K562 (cell line): ENCODE measurements around the gene GTF2H4. TPM values are rescaled to one million over a fixed set of nuclear protein-coding genes. Genes with fewer than 3 reads are reported as not detected.

Experiments
- CAMTA2 ChIP-seq: fragments of 250-450 bp; sonication (Bioruptor Pico); conservative IDR thresholded peaks from 2 replicates; pipeline ENCODE4 v1.5.1; 2022
- CTCF ChIP-seq, 3 experiments: IDR thresholded peaks in 2 of 3; conservative IDR thresholded peaks in 1 of 3; 2 replicates each; pipeline ENCODE4 v1.5.1; 2011 to 2012; ENCODE audit warnings: low read length in 3 of 3, mild to moderate bottlenecking in 3 of 3, control low read depth in 2 of 3, improper control_type of control experiment in 1 of 3, inconsistent platforms in 1 of 3, low read depth in 1 of 3, mixed read lengths in 1 of 3, moderate library complexity in 1 of 3; ENCODE audit not compliant: insufficient read depth in 2 of 3
- JUN ChIP-seq, 2 experiments: sonication (generic) in 1 of 2; formaldehyde crosslinking in 1 of 2; IDR thresholded peaks; 2 replicates each; pipeline versions ENCODE4 v1.6.1 to v1.8.0; 2012 to 2022; ENCODE audit warnings: borderline replicate concordance in 2 of 2, mild to moderate bottlenecking in 2 of 2, improper control_type of control experiment in 1 of 2, low read depth in 1 of 2, low read length in 1 of 2, missing genetic modification reagents in 1 of 2
- LCOR ChIP-seq: sonication (generic); formaldehyde crosslinking; IDR thresholded peaks from 2 replicates; pipeline ENCODE4 v1.8.0; 2022; ENCODE audit warnings: mild to moderate bottlenecking, missing genetic modification reagents
- MEIS2 ChIP-seq: fragments of 450-650 bp; IDR thresholded peaks from 2 replicates; pipeline ENCODE4 v1.6.1; 2014; ENCODE audit warnings: mild to moderate bottlenecking; ENCODE audit not compliant: partially characterized antibody
- NCOR1 ChIP-seq: fragments of 450-650 bp; IDR thresholded peaks from 2 replicates; pipeline ENCODE4 v1.6.1; 2016; ENCODE audit warnings: mild to moderate bottlenecking, moderate library complexity
- POLR2AphosphoS5 ChIP-seq: IDR thresholded peaks from 2 replicates; pipeline ENCODE4 v1.6.1; 2011; ENCODE audit warnings: mild to moderate bottlenecking, low read depth, low read length, moderate library complexity; ENCODE audit not compliant: control insufficient read depth, insufficient read depth
- TFAP4 ChIP-seq: sonication (generic); formaldehyde crosslinking; IDR thresholded peaks from 2 replicates; pipeline ENCODE4 v1.8.0; 2022; ENCODE audit warnings: missing genetic modification reagents, mild to moderate bottlenecking, moderate library complexity, borderline replicate concordance
- THRB ChIP-seq: fragments of 450-650 bp; formaldehyde crosslinking; conservative IDR thresholded peaks from 2 replicates; pipeline ENCODE4 v1.4.0; 2022; ENCODE audit warnings: mild to moderate bottlenecking, missing genetic modification characterization
- TRIM28 ChIP-seq: fragments of 450-650 bp; IDR thresholded peaks from 2 replicates; pipeline ENCODE4 v1.6.1; 2017
- ZKSCAN3 ChIP-seq: fragments of 250-450 bp; sonication (Bioruptor Pico); IDR thresholded peaks from 2 replicates; pipeline ENCODE4 v1.4.0; 2020
- ZNF518B ChIP-seq: fragments of 250-450 bp; sonication (Bioruptor Pico); IDR thresholded peaks from 2 replicates; pipeline ENCODE4 v1.5.0; 2021; ENCODE audit warnings: mild to moderate bottlenecking, moderate library complexity
- ZNF592 ChIP-seq: fragments of 450-650 bp; IDR thresholded peaks from 2 replicates; pipeline ENCODE4 v1.6.1; 2017; ENCODE audit warnings: antibody characterized with exemption, mild to moderate bottlenecking
- polyA plus RNA-seq, 8 experiments: library from polyadenylated mRNA; depleted of rRNA in 4 of 8; stranded (reverse) in 5 of 8; unstranded in 3 of 8; fragments of >200 nt; fragmentation: Nextera tagmentation in 2 of 8; fragmentation: Illumina TruSeq in 1 of 8; extraction: Ambion mirVana in 2 of 8; extraction: Trizol in 1 of 8; gene quantifications; 2 replicates each; pipeline versions ENCODE4 v1.2.1 to v1.2.3, GENCODE V29; 2011 to 2014; ENCODE audit warnings: inconsistent platforms in 1 of 8, missing spikeins in 1 of 8
- total RNA-seq, 7 experiments: library from RNA; depleted of rRNA in 6 of 7; stranded (reverse); fragments of >200 nt in 6 of 7; fragmentation: Illumina TruSeq in 2 of 7; extraction: Trizol in 2 of 7; gene quantifications; 2 replicates each; pipeline versions ENCODE4 v1.2.1 to v1.2.3, GENCODE V29; 2011 to 2021; ENCODE audit warnings: low replicate concordance in 1 of 7

The GTF2H4 gene
- total and polyA plus RNA-seq, 9 of the 15 experiments (the other 6 are each of a cell fraction or from before 2014, with no cell fraction given): 3.6 to 86.1 (median 39.6) TPM

GRCh38 chr6:30877419-30878262 is 30.4 kb upstream of the GTF2H4 start (continued):
- TF ChIP-seq THRB (CRISPR knock-in tag) (no peak), TFAP4 (peak; percentile 82; the same call in 1 of the 2 replicates), ZNF518B (no peak), ZKSCAN3 (CRISPR knock-in tag) (no peak), CAMTA2 (no peak), TRIM28 (no peak), ZNF592 (peak; percentile 85), NCOR1 (no peak), POLR2AphosphoS5 (peak; percentile 51; the same call in 1 of the 2 replicates), CTCF (IDR thresholded peaks at IDR 0.05 in 2 of 3, conservative IDR thresholded peaks at IDR 0.05 in 1 of 3; ENCODE audit: insufficient read depth in 2 of 3, low read depth in 1 of 3, low read length in 3 of 3) (peak; percentile 96 to 99 (median 98)), MEIS2 (no peak), LCOR (CRISPR knock-in tag) (0 out of 2 replicates have a peak, but pooled peaks have one; percentile 36), JUN (IDR thresholded peaks at IDR 0.05; ENCODE audit: borderline replicate concordance, low read depth, low read length) (no peak; the same call in 1 of the 2 replicates), JUN (CRISPR knock-in tag; IDR thresholded peaks at IDR 0.05; ENCODE audit: borderline replicate concordance) (peak; percentile 88; the same call in 1 of the 2 replicates)
